HG02759 (cell line): ENCODE measurements around the gene MED12L.

Experiments
- ATAC-seq: cut with Tn5 transposase; IDR thresholded peaks from one replicate; pipeline ENCODE4 v1.9.1; 2021; ENCODE audit warnings: mild to moderate bottlenecking, moderate library complexity; ENCODE audit not compliant: unreplicated experiment

The MED12L gene

GRCh38 chr3:151315846-151316245 lies 230.4 kb downstream of the MED12L start:
- ATAC-seq = no peak

- ATAC-seq = no peak
These were observed 231.0 kb downstream of the MED12L start, which contains the start of gene GPR87 for GRCh38 chr3:151316267-151316991. Gene GPR87, minus strand, starts transcription at chr3:151316820. Its CDS starts 16,720 bp downstream, at chr3:151300100.

- ATAC-seq = no peak
These were observed 232.8 kb downstream of the MED12L start for GRCh38 chr3:151318313-151318712.

- no peak for ATAC-seq
These were observed 233.5 kb downstream of the MED12L start for GRCh38 chr3:151318991-151319390.

- ATAC-seq = no peak
These were observed 234.2 kb downstream of the MED12L start for GRCh38 chr3:151319628-151320027.

- no peak for ATAC-seq
These were observed 234.7 kb downstream of the MED12L start for GRCh38 chr3:151320131-151320530.

- ATAC-seq = no peak
These were observed 236.1 kb downstream of the MED12L start for GRCh38 chr3:151321526-151321925.

GRCh38 chr3:151322511-151322910 lies 237.0 kb downstream of the MED12L start:
- ATAC-seq = no peak

GRCh38 chr3:151327571-151328198 lies 242.2 kb downstream of the MED12L start:
- no peak for ATAC-seq

GRCh38 chr3:151328298-151328995 lies 243.0 kb downstream of the MED12L start:
- ATAC-seq = no peak

- ATAC-seq = no peak
These were observed 243.9 kb downstream of the MED12L start, which contains the start of gene P2RY13 for GRCh38 chr3:151329363-151329762. Gene P2RY13, minus strand, starts transcription at chr3:151329549. Its CDS starts 21 bp downstream, at chr3:151329528.

GRCh38 chr3:151330379-151330778 lies 244.9 kb downstream of the MED12L start:
- ATAC-seq = no peak

GRCh38 chr3:151330899-151331298 lies 245.4 kb downstream of the MED12L start:
- no peak for ATAC-seq

- no peak for ATAC-seq
These were observed 246.2 kb downstream of the MED12L start for GRCh38 chr3:151331696-151332095.

GRCh38 chr3:151345859-151346258 lies 260.4 kb downstream of the MED12L start:
- ATAC-seq = no peak

GRCh38 chr3:151346292-151346691 lies 260.8 kb downstream of the MED12L start:
- ATAC-seq = no peak

GRCh38 chr3:151347432-151347831 lies 262.0 kb downstream of the MED12L start:
- no peak for ATAC-seq

GRCh38 chr3:151350656-151351055 lies 265.2 kb downstream of the MED12L start:
- no peak for ATAC-seq

GRCh38 chr3:151351219-151351618 lies 265.8 kb downstream of the MED12L start:
- ATAC-seq = peak; percentile 86

GRCh38 chr3:151351648-151352047 lies 266.2 kb downstream of the MED12L start:
- ATAC-seq = peak; percentile 31

GRCh38 chr3:151356794-151357462 lies 271.5 kb downstream of the MED12L start:
- no peak for ATAC-seq
